ENCODE data around the gene TMEM220.

DNA sequence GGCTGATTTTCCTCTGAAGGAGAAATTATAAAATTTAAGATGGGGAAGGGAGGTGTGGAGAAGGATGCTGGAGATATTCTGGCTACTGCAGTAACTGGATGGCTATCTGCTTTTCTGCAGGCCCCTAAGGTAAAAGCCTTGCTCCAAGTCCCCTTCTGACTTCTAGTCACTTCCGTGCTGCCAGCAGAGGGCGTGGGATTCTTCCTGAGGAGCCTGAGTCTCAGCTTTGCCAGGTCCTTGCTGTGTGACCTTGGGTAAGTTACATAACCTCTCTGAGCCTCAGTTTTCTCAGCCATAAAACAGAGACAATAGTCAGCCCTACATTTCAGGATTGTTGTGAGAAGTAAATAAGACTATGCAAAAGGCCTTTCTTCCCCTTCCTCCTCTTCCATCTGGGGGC is 24.3 kb upstream of the TMEM220 start:
- no peak for TF ChIP-seq YY1 (IDR thresholded peaks at IDR 0.05; ENCODE audit: insufficient read depth, insufficient read length)
- no peak for TF ChIP-seq ZNF274 (IDR thresholded peaks at IDR 0.05; ENCODE audit: low read depth, low read length)
- no peak for TF ChIP-seq SUZ12 (IDR thresholded peaks at IDR 0.05; ENCODE audit: extremely low read depth, insufficient read depth, insufficient read length)

All from NT2/D1 (cell line).